GM23248 (cell line): Measurements from ENCODE around the gene ANO2. TPM values are rescaled to one million over a fixed set of nuclear protein-coding genes. Genes with fewer than 3 reads are reported as not detected.

Source experiments
- DNase-seq: peaks from one replicate; pipeline ENCODE4 v3.0.0-alpha.2; 2015
- H2AFZ ChIP-seq: fragments of 200-600 bp; sonication (generic); 2 replicates; pipeline ENCODE4 v1.6.1; 2016; ENCODE audit warnings: antibody characterized with exemption
- H3F3A ChIP-seq: fragments of 200-600 bp; sonication (generic); 2 replicates; pipeline ENCODE4 v1.6.1; 2016; ENCODE audit warnings: mild to moderate bottlenecking, antibody characterized with exemption, mixed run types; ENCODE audit not compliant: insufficient read depth
- H3K27ac ChIP-seq: fragments of 200-600 bp; sonication (generic); 2 replicates; pipeline ENCODE4 v1.5.1; 2016; ENCODE audit warnings: mild to moderate bottlenecking
- H3K27me3 ChIP-seq: fragments of 200-600 bp; sonication (generic); replicated peaks from 2 replicates; pipeline ENCODE4 v1.6.1; 2016; ENCODE audit warnings: mild to moderate bottlenecking; ENCODE audit not compliant: insufficient read depth
- H3K36me3 ChIP-seq: fragments of 200-600 bp; sonication (generic); 2 replicates; pipeline ENCODE4 v1.6.1; 2016; ENCODE audit warnings: low read depth, mild to moderate bottlenecking
- H3K4me1 ChIP-seq: fragments of 200-600 bp; sonication (generic); 2 replicates; pipeline ENCODE4 v1.6.1; 2016; ENCODE audit warnings: mild to moderate bottlenecking; ENCODE audit not compliant: insufficient read depth
- H3K4me2 ChIP-seq: fragments of 200-600 bp; sonication (generic); one replicate; pipeline ENCODE4 v1.6.1; 2016; ENCODE audit warnings: mild to moderate bottlenecking; ENCODE audit not compliant: unreplicated experiment
- H3K4me3 ChIP-seq: fragments of 200-600 bp; sonication (generic); 2 replicates; pipeline ENCODE4 v1.5.1; 2016; ENCODE audit warnings: mild to moderate bottlenecking
- H3K79me2 ChIP-seq: fragments of 200-600 bp; sonication (generic); 2 replicates; pipeline ENCODE4 v1.6.1; 2016; ENCODE audit warnings: mild to moderate bottlenecking; ENCODE audit not compliant: insufficient read depth
- H3K9ac ChIP-seq: fragments of 200-600 bp; sonication (generic); 2 replicates; pipeline ENCODE4 v1.6.1; 2016; ENCODE audit warnings: mild to moderate bottlenecking
- H3K9me2 ChIP-seq: fragments of 200-600 bp; sonication (generic); 2 replicates; pipeline ENCODE4 v1.6.1; 2016; ENCODE audit warnings: mixed run types, mild to moderate bottlenecking, moderate library complexity; ENCODE audit not compliant: insufficient read depth
- H3K9me3 ChIP-seq: fragments of 200-600 bp; sonication (generic); one replicate; pipeline ENCODE4 v1.6.1; 2017; ENCODE audit warnings: low read depth
- H4K20me1 ChIP-seq: fragments of 200-600 bp; sonication (generic); 2 replicates; pipeline ENCODE4 v1.6.0; 2016; ENCODE audit not compliant: insufficient read depth
- EZH2 ChIP-seq: fragments of 200-600 bp; sonication (generic); IDR thresholded peaks from 2 replicates; pipeline ENCODE4 v1.6.1; 2018; ENCODE audit warnings: antibody characterized with exemption, mild to moderate bottlenecking; ENCODE audit not compliant: insufficient read depth, poor library complexity, severe bottlenecking
- EZH2phosphoT487 ChIP-seq: fragments of 200-600 bp; sonication (generic); IDR thresholded peaks from 2 replicates; pipeline ENCODE4 v1.6.1; 2018; ENCODE audit warnings: antibody characterized with exemption, moderate library complexity, mild to moderate bottlenecking, low read depth; ENCODE audit not compliant: insufficient read depth
- WGBS, 2 experiments: methylation state at CpG; one replicate each; pipeline ENCODE4 v1.1.6; 2015 to 2017; ENCODE audit warnings: low lambda C conversion rate in 2 of 2, low coverage in 1 of 2; ENCODE audit errors: missing lambda C conversion rate in 2 of 2; 5-methylcytosine and 5-hydroxymethylcytosine counted together
- in situ Hi-C: fragments of 300-500 bp; cut with MboI; formaldehyde crosslinking; loops from 2 replicates; pipeline ENCODE4 v1.15.0; 2020
- polyA plus RNA-seq: library from polyadenylated mRNA; unstranded; fragments of >200 nt; fragmentation: Nextera tagmentation; extraction: Ambion mirVana; gene quantifications from 2 replicates; pipeline ENCODE4 v1.2.1, GENCODE V29; 2016
- total RNA-seq: library from RNA; depleted of rRNA; stranded (reverse); fragments of >200 nt; shearing (Covaris generic); gene quantifications from 2 replicates; pipeline ENCODE4 v1.2.3, GENCODE V29; 2014

ANO2 gene
- total and polyA plus RNA-seq, 2 experiments from 2014 or later, result not detected

DNA sequence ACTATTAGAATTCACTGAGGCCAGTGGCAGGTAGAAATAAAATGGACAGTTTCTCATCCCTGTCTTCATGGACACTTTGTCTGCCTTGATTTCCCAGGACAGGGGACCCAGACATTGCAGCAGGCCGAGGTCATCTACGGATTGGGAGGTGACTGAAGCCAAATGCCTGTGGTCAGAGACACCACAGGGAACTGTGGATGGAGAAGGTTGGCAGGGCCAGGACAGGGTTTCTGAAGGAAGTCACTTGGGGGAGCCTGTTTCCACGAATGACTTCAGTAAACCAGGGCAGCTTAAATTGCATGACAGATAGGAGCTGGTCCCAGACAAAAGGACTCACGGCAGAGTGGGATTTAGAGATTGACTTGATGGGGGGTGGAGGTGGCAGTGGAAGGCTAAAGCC lies 288.2 kb downstream of the ANO2 start:
- Histone ChIP-seq H3K36me3 (no peaks in the 10 kb centered on the region), H3K4me2 (no peak overlapping the region), H3K9me3 (no peaks in the 10 kb centered on the region), H3K9me2 (no peaks in the 10 kb centered on the region), H2AFZ (no peak overlapping the region), H3K9ac (no peak overlapping the region), H4K20me1 (no peaks in the 10 kb centered on the region), H3K79me2 (no peaks in the 10 kb centered on the region), H3K27me3 (no peaks in the 10 kb centered on the region; the same call in 1 of the 2 replicates), H3K4me3 (no peak overlapping the region), H3F3A (no peaks in the 10 kb centered on the region), H3K4me1 (no peaks in the 10 kb centered on the region), H3K27ac (no peak overlapping the region)
- no peak for TF ChIP-seq EZH2
- TF ChIP-seq EZH2phosphoT487, result no peak
- in situ Hi-C loops, result no loop called here
- 50 to 55% methylated on average over 4 of the region's 4 CpGs for WGBS, 2 experiments
- no peak for DNase-seq

- H3K9me3 ChIP-seq, result no peaks in the 10 kb centered on the region
- no peaks in the 10 kb centered on the region for H3K79me2 ChIP-seq
- WGBS, 2 experiments, result 42 to 49% methylated on average over 3 of the region's 3 CpGs
- in situ Hi-C loops, result no loop called here
- DNase-seq, result no peak
- H3K4me3 ChIP-seq, result no peak overlapping the region
- TF ChIP-seq EZH2, result no peak
- no peak for TF ChIP-seq EZH2phosphoT487
- no peaks in the 10 kb centered on the region for H3K36me3 ChIP-seq
- no peak overlapping the region for H2AFZ ChIP-seq
- no peak overlapping the region for H3K27ac ChIP-seq
- no peaks in the 10 kb centered on the region; the same call in 1 of the 2 replicates for H3K27me3 ChIP-seq
- H3K4me2 ChIP-seq, result no peak overlapping the region
- H3K9ac ChIP-seq, result no peak overlapping the region
- no peaks in the 10 kb centered on the region for H3F3A ChIP-seq
- no peaks in the 10 kb centered on the region for H3K4me1 ChIP-seq
- H4K20me1 ChIP-seq, result no peaks in the 10 kb centered on the region
- H3K9me2 ChIP-seq, result no peaks in the 10 kb centered on the region
Observed at GRCh38 chr12:5655120-5655519, 289.9 kb downstream of the ANO2 start.

DNA sequence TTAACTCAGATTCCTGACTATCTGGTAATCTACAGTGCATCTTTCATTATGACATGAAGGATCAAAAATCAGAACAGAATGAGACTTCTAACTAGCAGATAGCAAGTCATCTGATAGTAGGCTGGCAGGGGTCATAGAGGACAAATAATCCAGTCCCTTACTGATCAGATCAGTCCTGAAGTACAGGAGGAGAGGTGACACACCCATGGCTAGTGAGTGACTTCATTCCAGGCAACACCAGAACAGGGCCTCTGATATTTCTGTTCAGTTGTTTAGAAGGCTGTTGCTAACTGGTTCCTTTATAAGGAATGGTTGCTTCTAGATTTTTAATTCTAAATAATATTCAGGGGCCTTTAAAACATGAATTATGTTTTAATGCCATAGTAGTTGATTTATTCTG lies 291.0 kb downstream of the ANO2 start:
- no peaks in the 10 kb centered on the region for H3K9me2 ChIP-seq
- no peaks in the 10 kb centered on the region; the same call in 1 of the 2 replicates for H3K27me3 ChIP-seq
- H3K4me3 ChIP-seq, result no peak overlapping the region
- H4K20me1 ChIP-seq, result no peaks in the 10 kb centered on the region
- no peak overlapping the region for H3K9ac ChIP-seq
- TF ChIP-seq EZH2phosphoT487 (no peak), EZH2 (no peak)
- no peak for DNase-seq
- no peaks in the 10 kb centered on the region for H3K79me2 ChIP-seq
- H3K9me3 ChIP-seq, result no peaks in the 10 kb centered on the region
- H3K27ac ChIP-seq, result no peak overlapping the region
- H3K4me1 ChIP-seq, result no peaks in the 10 kb centered on the region
- H3K36me3 ChIP-seq, result no peaks in the 10 kb centered on the region
- no peak overlapping the region for H3K4me2 ChIP-seq
- in situ Hi-C loops, result no loop called here
- no peaks in the 10 kb centered on the region for H3F3A ChIP-seq
- no peak overlapping the region for H2AFZ ChIP-seq

DNA sequence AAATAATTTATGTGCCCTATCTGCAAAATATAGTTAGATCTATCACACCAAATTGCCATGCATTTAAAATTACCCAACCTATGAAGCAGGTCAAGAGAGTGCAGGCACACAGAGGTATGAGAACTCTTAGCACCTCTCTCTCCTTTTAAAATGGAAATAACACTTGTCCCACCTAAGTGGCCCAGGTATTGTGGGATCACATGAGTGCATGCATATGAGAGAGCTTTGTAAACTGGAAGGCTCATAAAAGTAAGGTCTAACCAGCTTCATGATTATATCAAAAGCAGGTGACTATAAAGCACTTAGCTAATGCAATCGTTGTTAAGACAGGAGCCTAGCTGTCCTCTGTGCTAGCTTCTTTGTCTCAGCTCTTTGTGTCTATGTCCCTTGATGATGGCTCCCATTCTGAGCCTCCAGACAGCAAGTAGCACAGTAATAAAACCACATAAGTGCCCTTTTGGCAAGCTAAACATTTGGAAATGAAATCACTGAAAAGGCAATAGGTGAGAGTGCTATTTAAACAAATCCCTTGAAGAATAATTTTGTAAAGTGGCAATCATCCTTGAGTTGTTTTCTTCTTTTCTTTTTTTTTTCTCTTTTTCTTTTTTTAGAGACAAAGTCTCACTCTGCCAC lies 294.1 kb downstream of the ANO2 start:
- no peak overlapping the region for H3K27ac ChIP-seq
- 26 to 38% methylated on average over 1 of the region's 1 CpG for WGBS, 2 experiments
- H3K4me2 ChIP-seq, result no peak overlapping the region
- H3K4me1 ChIP-seq, result no peaks in the 10 kb centered on the region
- no peak overlapping the region for H3K9ac ChIP-seq
- no peaks in the 10 kb centered on the region for H3K9me3 ChIP-seq
- H2AFZ ChIP-seq, result no peak overlapping the region
- H3K36me3 ChIP-seq, result no peaks in the 10 kb centered on the region
- no peak overlapping the region for H3K4me3 ChIP-seq
- no peaks in the 10 kb centered on the region for H3K79me2 ChIP-seq
- peaks cover 5% of the 10 kb centered on the region for H3K27me3 ChIP-seq
- H4K20me1 ChIP-seq, result no peaks in the 10 kb centered on the region
- H3F3A ChIP-seq, result no peaks in the 10 kb centered on the region
- no peaks in the 10 kb centered on the region for H3K9me2 ChIP-seq
- no peak for DNase-seq
- in situ Hi-C loops, result no loop called here
- TF ChIP-seq EZH2 (no peak), EZH2phosphoT487 (no peak)

GRCh38 chr12:5650281-5650680 lies 294.8 kb downstream of the ANO2 start:
- H3K36me3 ChIP-seq, result no peaks in the 10 kb centered on the region
- H2AFZ ChIP-seq, result no peak overlapping the region
- H3F3A ChIP-seq, result no peaks in the 10 kb centered on the region
- H3K9ac ChIP-seq, result no peak overlapping the region
- H3K4me2 ChIP-seq, result no peak overlapping the region
- peaks cover 5% of the 10 kb centered on the region for H3K27me3 ChIP-seq
- H3K9me3 ChIP-seq, result no peaks in the 10 kb centered on the region
- H3K27ac ChIP-seq, result no peak overlapping the region
- 33 to 51% methylated on average over 2 of the region's 2 CpGs for WGBS, 2 experiments
- no peak for TF ChIP-seq EZH2
- no peak for TF ChIP-seq EZH2phosphoT487
- no peaks in the 10 kb centered on the region for H3K9me2 ChIP-seq
- H3K4me1 ChIP-seq, result no peaks in the 10 kb centered on the region
- H4K20me1 ChIP-seq, result no peaks in the 10 kb centered on the region
- in situ Hi-C loops, result no loop called here
- no peak overlapping the region for H3K4me3 ChIP-seq
- DNase-seq, result peak; percentile 26
- no peaks in the 10 kb centered on the region for H3K79me2 ChIP-seq
